ENCODE measurements around the gene IFT57. TPM values are rescaled to one million over a fixed set of nuclear protein-coding genes. Genes with fewer than 3 reads are reported as not detected.
A peak's percentile ranks its signal among the peaks of the same experiment; 100 is the strongest.

IFT57 gene
- polyA plus RNA-seq, 1 of the 3 experiments (the other 2 are of a cell fraction) = 81.6 TPM

GRCh38 chr3:108153451-108153981 lies 68.7 kb downstream of the IFT57 start:
- ChIA-PET CTCF (interaction anchor here (0.7 to 3.2 kb wide), 16 partner anchors 9 to 476 kb away, joined by 3 to 25 read pairs (median 3); no protein-coding TSS in a partner anchor), POLR2A (no interaction called here)
- H3K79me2 ChIP-seq (ENCODE audit: insufficient read depth) = no peaks in the 10 kb centered on the region
- H3K27ac ChIP-seq (ENCODE audit: low read depth in 2 of 2, low read length in 1 of 2) = no peak overlapping the region
- H3K9ac ChIP-seq = no peak overlapping the region
- H3F3A ChIP-seq (replicated peaks; ENCODE audit: insufficient read depth) = no peaks in the 10 kb centered on the region
- TF ChIP-seq JUND (IDR thresholded peaks at IDR 0.05) = no peak
- TF ChIP-seq ELF1 (IDR thresholded peaks at IDR 0.05) = peak; percentile 75
- TF ChIP-seq RAD21 (IDR thresholded peaks at IDR 0.05; ENCODE audit: low read length) = peak; percentile 74
- TF ChIP-seq SMC3 (IDR thresholded peaks at IDR 0.05; ENCODE audit: low read depth, low read length) = peak; percentile 49
- peak; percentile 54 for TF ChIP-seq CTCF (IDR thresholded peaks at IDR 0.05)
- TF ChIP-seq PBX3 (IDR thresholded peaks at IDR 0.05) = no peak
- TF ChIP-seq MEF2A (IDR thresholded peaks at IDR 0.05; ENCODE audit: borderline replicate concordance, low read depth) = no peak
- TF ChIP-seq ZBTB33 (IDR thresholded peaks at IDR 0.05; ENCODE audit: borderline replicate concordance, low read depth) = no peak
- H3K9me3 ChIP-seq = no peaks in the 10 kb centered on the region
- WGBS (ENCODE audit: low lambda C conversion rate) = 92% methylated on average over 6 of the region's 7 CpGs
- peaks cover 0 to 5% of the 10 kb centered on the region in 2 experiments; a peak in 1 of 4 replicates for H3K4me1 ChIP-seq (ENCODE audit: control insufficient read depth in 1 of 2, insufficient read depth in 2 of 2, low read depth in 1 of 2, low read length in 1 of 2)
- H3K36me3 ChIP-seq (replicated peaks in 1 of 2; ENCODE audit: control insufficient read depth in 1 of 2, insufficient read depth in 2 of 2, low read length in 1 of 2) = no peaks in the 10 kb centered on the region
- H3K4me3 ChIP-seq (ENCODE audit: low read depth in 2 of 2, low read length in 1 of 2) = no peak overlapping the region; a peak in 1 of 4 replicates
- peak; percentile 17 for DNase-seq
- H3K4me2 ChIP-seq = no peak overlapping the region
- no peaks in the 10 kb centered on the region for H3K27me3 ChIP-seq (ENCODE audit: insufficient read depth)
- H4K20me1 ChIP-seq (ENCODE audit: insufficient read depth) = no peaks in the 10 kb centered on the region
- no peaks in the 10 kb centered on the region for H3K9me2 ChIP-seq
- no peak overlapping the region for H2AFZ ChIP-seq (ENCODE audit: low read depth)

GRCh38 chr3:108152274-108152673 lies 70.0 kb downstream of the IFT57 start:
- 89% methylated on average over 3 of the region's 3 CpGs for WGBS (ENCODE audit: low lambda C conversion rate)
- Histone ChIP-seq H4K20me1 (ENCODE audit: insufficient read depth) (no peaks in the 10 kb centered on the region), H3K79me2 (ENCODE audit: insufficient read depth) (no peaks in the 10 kb centered on the region), H3K27ac (ENCODE audit: low read depth in 2 of 2, low read length in 1 of 2) (no peak overlapping the region), H3K9ac (no peak overlapping the region), H3K9me3 (no peaks in the 10 kb centered on the region), H3K4me1 (ENCODE audit: control insufficient read depth in 1 of 2, insufficient read depth in 2 of 2, low read depth in 1 of 2, low read length in 1 of 2) (peaks cover 0 to 5% of the 10 kb centered on the region in 2 experiments; a peak in 1 of 4 replicates), H3K4me2 (no peak overlapping the region), H3K27me3 (ENCODE audit: insufficient read depth) (no peaks in the 10 kb centered on the region), H3K36me3 (replicated peaks in 1 of 2; ENCODE audit: control insufficient read depth in 1 of 2, insufficient read depth in 2 of 2, low read length in 1 of 2) (no peaks in the 10 kb centered on the region), H3K9me2 (no peaks in the 10 kb centered on the region), H2AFZ (ENCODE audit: low read depth) (no peak overlapping the region), H3K4me3 (ENCODE audit: low read depth in 2 of 2, low read length in 1 of 2) (no peak overlapping the region), H3F3A (replicated peaks; ENCODE audit: insufficient read depth) (no peaks in the 10 kb centered on the region)
- ChIA-PET CTCF (interaction anchor here (2.0 to 3.2 kb wide), 3 partner anchors 11 to 326 kb away, joined by 10 to 25 read pairs (median 11); no protein-coding TSS in a partner anchor), POLR2A (no interaction called here)
- TF ChIP-seq REST (IDR thresholded peaks at IDR 0.05; ENCODE audit: low read depth, low read length) = no peak
- no peak for TF ChIP-seq NFIC (IDR thresholded peaks at IDR 0.05; ENCODE audit: borderline replicate concordance)
- no peak for TF ChIP-seq ELF1 (IDR thresholded peaks at IDR 0.05)
- no peak for TF ChIP-seq ZBTB33 (IDR thresholded peaks at IDR 0.05; ENCODE audit: borderline replicate concordance, low read depth)
- no peak for TF ChIP-seq MEF2A (IDR thresholded peaks at IDR 0.05; ENCODE audit: borderline replicate concordance, low read depth)
- TF ChIP-seq GABPA (IDR thresholded peaks at IDR 0.05; ENCODE audit: low read depth) = no peak
- no peak for DNase-seq

Data from SK-N-SH (cell line).